Mesothelial cell of epicardium (in vitro differentiated cells): ENCODE measurements around the gene IGSF9. TPM values are rescaled to one million over a fixed set of nuclear protein-coding genes. Genes with fewer than 3 reads are reported as not detected.

Experiments
- DNase-seq, 2 experiments: peaks; one replicate each; pipeline ENCODE4 v3.0.0; 2021; ENCODE audit warnings: low spot score in 2 of 2; ENCODE audit not compliant: unreplicated experiment in 2 of 2
- H3K27ac Mint-ChIP-seq: 2 replicates; pipeline ENCODE4 v1.8.0; 2021; ENCODE audit warnings: mixed read lengths
- H3K27me3 Mint-ChIP-seq: 2 replicates; pipeline ENCODE4 v1.8.0; 2021; ENCODE audit warnings: low read depth, mixed read lengths
- H3K36me3 Mint-ChIP-seq: 2 replicates; pipeline ENCODE4 v1.8.0; 2021; ENCODE audit warnings: mixed read lengths
- H3K4me1 Mint-ChIP-seq: 2 replicates; pipeline ENCODE4 v1.8.0; 2021; ENCODE audit warnings: mixed read lengths
- H3K4me3 Mint-ChIP-seq: 2 replicates; pipeline ENCODE4 v1.8.0; 2021; ENCODE audit warnings: mild to moderate bottlenecking, moderate library complexity, mixed read lengths
- H3K9me3 Mint-ChIP-seq: 2 replicates; pipeline ENCODE4 v1.8.0; 2021; ENCODE audit warnings: mixed read lengths
- total RNA-seq: library from RNA; stranded (reverse); gene quantifications from 3 replicates; pipeline ENCODE4 v1.2.1, GENCODE V29; 2021
- TF ChIP-seq, protein P1 (sequence below): fragments of 200-600 bp; sonication (generic); IDR thresholded peaks from one replicate; pipeline ENCODE4 v1.5.0; 2021; ENCODE audit warnings: antibody characterized with exemption; ENCODE audit not compliant: unreplicated experiment

Gene IGSF9
- total RNA-seq, 1 donor from 2014 or later, result 76.9 TPM

DNA sequence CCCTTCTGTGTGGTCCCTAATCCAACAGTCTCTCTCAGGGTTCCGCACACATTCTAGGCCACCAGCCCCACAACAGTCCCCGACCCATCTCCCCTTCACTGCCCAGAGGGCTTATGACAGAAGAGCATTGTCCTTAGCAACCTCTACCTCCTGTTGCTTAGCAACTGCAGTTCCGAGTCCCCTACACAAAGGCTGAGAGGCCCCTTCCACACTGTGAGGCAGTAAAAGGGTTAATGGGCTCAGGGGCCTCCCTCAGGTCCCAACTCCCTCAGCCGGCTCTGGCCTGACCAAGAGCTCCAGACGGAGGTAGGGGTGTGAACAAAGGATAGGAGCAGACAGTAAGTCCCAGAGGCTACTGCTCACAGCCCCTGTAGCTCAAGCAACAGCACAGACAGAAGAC, 4.3 kb downstream of the IGSF9 start:
- H3K9me3 Mint-ChIP-seq, result no peaks in the 10 kb centered on the region
- H3K27ac Mint-ChIP-seq, result no peak overlapping the region
- TF ChIP-seq, protein P1, sequence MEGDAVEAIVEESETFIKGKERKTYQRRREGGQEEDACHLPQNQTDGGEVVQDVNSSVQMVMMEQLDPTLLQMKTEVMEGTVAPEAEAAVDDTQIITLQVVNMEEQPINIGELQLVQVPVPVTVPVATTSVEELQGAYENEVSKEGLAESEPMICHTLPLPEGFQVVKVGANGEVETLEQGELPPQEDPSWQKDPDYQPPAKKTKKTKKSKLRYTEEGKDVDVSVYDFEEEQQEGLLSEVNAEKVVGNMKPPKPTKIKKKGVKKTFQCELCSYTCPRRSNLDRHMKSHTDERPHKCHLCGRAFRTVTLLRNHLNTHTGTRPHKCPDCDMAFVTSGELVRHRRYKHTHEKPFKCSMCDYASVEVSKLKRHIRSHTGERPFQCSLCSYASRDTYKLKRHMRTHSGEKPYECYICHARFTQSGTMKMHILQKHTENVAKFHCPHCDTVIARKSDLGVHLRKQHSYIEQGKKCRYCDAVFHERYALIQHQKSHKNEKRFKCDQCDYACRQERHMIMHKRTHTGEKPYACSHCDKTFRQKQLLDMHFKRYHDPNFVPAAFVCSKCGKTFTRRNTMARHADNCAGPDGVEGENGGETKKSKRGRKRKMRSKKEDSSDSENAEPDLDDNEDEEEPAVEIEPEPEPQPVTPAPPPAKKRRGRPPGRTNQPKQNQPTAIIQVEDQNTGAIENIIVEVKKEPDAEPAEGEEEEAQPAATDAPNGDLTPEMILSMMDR, result no peak
- peak overlapping the region; percentile 30 for H3K4me3 Mint-ChIP-seq
- peaks cover 64% of the 10 kb centered on the region for H3K4me1 Mint-ChIP-seq
- no peak for DNase-seq
- H3K27me3 Mint-ChIP-seq, result no peaks in the 10 kb centered on the region
- peaks cover 9% of the 10 kb centered on the region for H3K36me3 Mint-ChIP-seq

DNA sequence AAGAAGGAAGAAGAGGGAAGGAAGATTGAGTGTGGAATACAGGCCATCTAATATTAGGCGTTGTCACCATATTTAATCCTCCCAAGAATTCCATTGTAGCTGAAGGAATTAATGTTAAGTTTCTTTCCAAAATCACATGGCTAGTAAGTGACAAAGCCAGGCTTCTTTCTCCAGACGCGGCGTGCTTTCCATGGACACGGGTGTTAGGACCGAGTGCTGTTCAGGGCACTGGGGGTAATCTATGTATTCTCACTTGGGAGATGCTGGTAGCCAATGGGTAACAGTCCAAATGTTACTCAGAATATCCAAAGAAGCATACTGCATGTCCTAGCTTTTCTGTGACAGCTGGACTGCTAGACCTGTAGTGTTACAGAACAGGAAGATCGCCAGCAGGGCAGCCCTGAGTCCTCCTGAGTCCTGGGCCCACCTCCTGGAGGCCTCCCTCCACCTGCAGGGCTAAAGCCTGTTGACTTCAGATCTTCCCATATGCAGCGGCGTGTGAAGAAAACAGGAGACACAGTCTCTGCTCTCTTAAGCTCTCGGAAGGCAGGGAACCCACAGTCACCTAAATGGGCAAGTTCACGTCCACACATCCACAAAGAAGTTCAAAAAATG, 5.3 kb downstream of the IGSF9 start:
- Mint-ChIP-seq H3K4me1 (peaks cover 60% of the 10 kb centered on the region), H3K4me3 (no peak overlapping the region), H3K27me3 (no peaks in the 10 kb centered on the region), H3K27ac (no peak overlapping the region), H3K9me3 (no peaks in the 10 kb centered on the region), H3K36me3 (peaks cover 13% of the 10 kb centered on the region)
- TF ChIP-seq, protein P1, result no peak
- DNase-seq, result no peak

DNA sequence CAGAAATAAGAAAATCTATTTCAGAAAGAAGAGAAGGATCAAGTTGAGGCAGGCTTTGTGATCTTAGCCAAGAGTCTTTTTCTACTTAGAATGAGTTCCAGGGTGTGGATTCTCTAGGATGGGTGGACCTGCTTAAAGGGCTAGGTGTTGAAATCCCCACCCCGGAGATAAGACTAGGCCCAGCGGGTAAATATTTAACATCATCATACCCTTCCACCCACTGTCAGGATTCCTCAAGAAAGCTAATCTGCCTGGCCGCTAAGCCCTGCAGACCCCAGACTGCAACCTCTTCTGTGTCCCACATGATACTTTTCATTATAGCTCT, 5.8 kb downstream of the IGSF9 start:
- no peak for DNase-seq
- Mint-ChIP-seq H3K27me3 (no peaks in the 10 kb centered on the region), H3K27ac (no peak overlapping the region), H3K36me3 (peaks cover 17% of the 10 kb centered on the region), H3K9me3 (no peaks in the 10 kb centered on the region), H3K4me1 (peaks cover 56% of the 10 kb centered on the region), H3K4me3 (no peak overlapping the region)
- TF ChIP-seq, protein P1, result no peak

DNA sequence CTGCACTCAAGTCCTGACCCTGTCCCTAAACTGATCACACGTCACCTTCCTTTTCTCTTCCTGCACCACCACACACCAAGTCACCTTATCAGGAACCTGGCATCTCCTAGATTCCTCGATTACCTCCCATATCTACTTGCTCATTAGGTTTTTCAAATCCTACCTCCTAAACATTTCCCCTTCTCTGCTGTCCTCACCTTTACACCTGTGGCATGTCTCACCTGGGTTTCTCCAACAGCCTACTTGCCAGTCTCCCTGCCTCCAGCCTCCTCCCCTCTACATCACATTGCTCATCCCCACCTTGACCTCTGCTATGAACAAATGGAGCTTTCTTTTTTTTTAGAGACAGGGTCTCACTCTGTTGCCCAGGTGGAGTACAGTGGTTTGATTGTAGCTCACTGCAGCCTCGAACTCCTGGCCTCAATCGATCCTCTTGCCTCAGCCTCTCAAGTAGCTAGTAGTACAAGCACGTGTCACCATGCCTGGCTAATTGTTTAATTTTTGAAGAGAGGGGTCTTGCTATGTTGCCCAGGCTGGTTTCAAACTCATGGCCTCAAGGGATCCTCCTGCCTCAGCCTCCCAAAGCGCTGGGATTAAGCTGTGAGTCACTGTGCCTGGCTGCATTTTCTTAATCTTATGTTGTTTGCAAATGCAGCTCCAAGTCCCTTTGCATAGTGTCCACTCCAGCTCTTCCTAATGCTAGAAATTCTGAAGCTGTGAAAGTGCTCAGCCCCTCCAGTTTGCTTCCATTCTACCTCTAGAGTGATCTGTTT, 6.3 kb downstream of the IGSF9 start:
- no peak for DNase-seq
- Mint-ChIP-seq H3K9me3 (no peaks in the 10 kb centered on the region), H3K4me1 (peaks cover 50% of the 10 kb centered on the region), H3K27ac (no peak overlapping the region), H3K36me3 (peaks cover 17% of the 10 kb centered on the region), H3K4me3 (no peak overlapping the region), H3K27me3 (no peaks in the 10 kb centered on the region)
- TF ChIP-seq, protein P1, result no peak

DNA sequence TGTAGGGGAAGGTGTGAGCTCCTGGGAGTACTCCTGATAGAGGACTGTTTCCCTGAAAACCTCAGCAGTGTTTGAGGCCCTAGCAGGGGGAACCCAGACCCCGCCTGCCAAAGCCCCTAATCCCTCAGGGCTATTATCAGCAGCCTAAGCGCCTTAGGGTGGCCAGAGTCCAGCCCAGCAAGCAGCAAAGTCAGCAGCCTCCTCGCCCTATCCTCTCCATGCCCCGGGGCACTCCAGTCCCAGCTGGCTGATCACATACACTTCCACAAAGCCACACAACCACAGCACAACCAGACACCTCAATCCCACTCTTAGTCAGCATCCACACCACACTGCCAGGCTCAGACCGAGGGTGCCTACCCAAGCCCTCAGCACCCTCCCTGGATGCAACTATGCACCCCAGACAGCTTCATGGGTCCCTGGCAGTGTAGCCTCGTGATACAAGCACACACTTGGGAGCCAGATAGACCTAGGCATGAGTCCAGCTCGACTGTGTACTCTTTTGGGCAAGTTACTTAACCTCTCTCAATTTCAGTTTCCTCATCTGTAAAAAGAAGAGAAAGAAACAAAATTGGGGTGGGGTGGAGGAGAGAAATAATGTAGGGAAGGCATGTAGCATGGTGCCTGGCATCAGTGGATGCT, 7.1 kb downstream of the IGSF9 start:
- H3K4me3 Mint-ChIP-seq, result no peak overlapping the region
- peaks cover 22% of the 10 kb centered on the region for H3K36me3 Mint-ChIP-seq
- peaks cover 43% of the 10 kb centered on the region for H3K4me1 Mint-ChIP-seq
- TF ChIP-seq, protein P1, result no peak
- no peak for DNase-seq
- H3K9me3 Mint-ChIP-seq, result no peaks in the 10 kb centered on the region
- no peaks in the 10 kb centered on the region for H3K27me3 Mint-ChIP-seq
- H3K27ac Mint-ChIP-seq, result no peak overlapping the region
